K562 (cell line): ENCODE results near the gene BNC2. TPM values are rescaled to one million over a fixed set of nuclear protein-coding genes. Genes with fewer than 3 reads are reported as not detected.

Source experiments
- BHLHE40 ChIP-seq: IDR thresholded peaks from 2 replicates; pipeline ENCODE4 v1.6.1; 2011; ENCODE audit warnings: low read length, improper control_type of control experiment
- DEAF1 ChIP-seq: fragments of 450-650 bp; formaldehyde crosslinking; IDR thresholded peaks from 2 replicates; pipeline ENCODE4 v1.4.0; 2020; ENCODE audit warnings: mild to moderate bottlenecking, moderate library complexity
- IFI16 ChIP-seq: fragments of 250-450 bp; sonication (Bioruptor Pico); IDR thresholded peaks from 2 replicates; pipeline ENCODE4 v2.1.2; 2022; ENCODE audit warnings: mild to moderate bottlenecking, inconsistent platforms
- REST ChIP-seq, 2 experiments: fragments of 450-650 bp; formaldehyde crosslinking in 1 of 2; IDR thresholded peaks; 2 replicates each; pipeline versions ENCODE4 v1.4.0 to v1.6.1; 2014 to 2020; ENCODE audit warnings: mild to moderate bottlenecking in 2 of 2, borderline replicate concordance in 1 of 2, low read depth in 1 of 2
- XRCC5 ChIP-seq: fragments of 200-400 bp; formaldehyde crosslinking; IDR thresholded peaks from 2 replicates; pipeline ENCODE4 v1.6.1; 2017; ENCODE audit warnings: low read depth, mild to moderate bottlenecking, low read length
- polyA plus RNA-seq, 8 experiments: library from polyadenylated mRNA; depleted of rRNA in 4 of 8; stranded (reverse) in 5 of 8; unstranded in 3 of 8; fragments of >200 nt; fragmentation: Nextera tagmentation in 2 of 8; fragmentation: Illumina TruSeq in 1 of 8; extraction: Ambion mirVana in 2 of 8; extraction: Trizol in 1 of 8; gene quantifications; 2 replicates each; pipeline versions ENCODE4 v1.2.1 to v1.2.3, GENCODE V29; 2011 to 2014; ENCODE audit warnings: inconsistent platforms in 1 of 8, missing spikeins in 1 of 8
- total RNA-seq, 7 experiments: library from RNA; depleted of rRNA in 6 of 7; stranded (reverse); fragments of >200 nt in 6 of 7; fragmentation: Illumina TruSeq in 2 of 7; extraction: Trizol in 2 of 7; gene quantifications; 2 replicates each; pipeline versions ENCODE4 v1.2.1 to v1.2.3, GENCODE V29; 2011 to 2021; ENCODE audit warnings: low replicate concordance in 1 of 7

BNC2 gene
- total and polyA plus RNA-seq, 9 of the 15 experiments (the other 6 are each of a cell fraction or from before 2014, with no cell fraction given): not detected

- TF ChIP-seq REST (IDR thresholded peaks at IDR 0.05; ENCODE audit: borderline replicate concordance) (no peak), REST (CRISPR knock-in tag; IDR thresholded peaks at IDR 0.05; ENCODE audit: low read depth) (no peak), XRCC5 (no peak), IFI16 (no peak), DEAF1 (CRISPR knock-in tag) (no peak), BHLHE40 (no peak)
Observed at GRCh38 chr9:16728137-16728508, 142.3 kb downstream of the BNC2 start (continued).
